ENCODE results near the gene BDNF. TPM values are rescaled to one million over a fixed set of nuclear protein-coding genes. Genes with fewer than 3 reads are reported as not detected.
"Not testable (repeated sequence)": the region's sequence is repeated elsewhere in the genome, so short reads cannot be mapped to it uniquely, and the experiment has no call there.

BDNF gene
- total RNA-seq (1 to 10 TPM in 1 of 4 donors, under 1 TPM in 3; 0.04 to 3.4 (median 0.13) TPM), polyA plus RNA-seq (under 1 TPM in 2 of 3 donors, not detected in 1; 0.01 to 0.83 TPM)
- long read RNA-seq, donor 1 = 0 reads
- long read RNA-seq, donor 2 = 0 reads

DNA sequence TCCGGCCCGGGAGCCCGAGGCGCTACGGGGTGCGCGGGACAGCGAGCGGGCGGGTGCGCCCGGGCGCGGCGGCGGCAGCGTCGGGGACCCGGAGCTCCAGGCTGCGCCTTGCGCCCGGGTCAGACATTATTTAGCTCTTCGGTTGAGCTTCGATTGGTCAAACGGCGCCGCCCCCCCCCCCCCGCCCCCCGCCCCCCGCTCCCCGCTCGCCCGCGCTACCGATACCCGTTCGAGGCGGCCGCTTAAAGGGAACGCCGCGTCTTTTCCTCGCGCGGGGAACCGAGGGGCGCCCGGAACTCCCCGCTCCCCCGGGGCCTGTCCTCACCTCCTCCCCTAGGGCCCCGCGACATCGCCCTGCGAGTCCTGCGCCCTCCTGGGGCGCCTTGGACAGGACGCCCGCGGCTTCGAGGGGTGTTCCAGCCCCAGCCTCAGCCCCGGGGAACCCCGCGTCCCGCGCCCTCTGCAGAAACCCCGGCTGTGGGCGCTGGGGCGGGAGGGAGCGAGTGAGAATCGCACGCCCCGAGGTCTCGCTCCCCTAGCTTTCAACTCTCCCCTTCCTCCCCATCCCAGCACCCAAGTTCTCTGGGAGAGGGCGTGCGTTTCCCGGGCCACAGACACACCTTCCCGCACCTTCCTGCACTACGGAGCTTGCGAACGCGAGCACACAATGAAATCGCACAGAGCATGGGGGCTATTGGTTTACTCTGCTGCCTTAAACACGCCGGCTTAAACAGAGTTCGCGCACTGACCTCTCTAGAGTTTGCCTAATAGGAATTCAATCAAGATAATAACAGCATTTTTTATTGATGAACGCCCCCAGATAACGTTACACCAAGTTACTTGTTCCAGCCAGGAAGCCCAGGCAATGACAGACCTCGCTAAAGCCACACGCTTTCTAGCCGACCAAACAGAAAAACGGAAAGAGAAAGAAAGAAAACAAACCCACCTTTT is at the start of gene BDNF:
Gene BDNF, minus strand, starts transcription at position 105 of the 951 bp plus-strand sequence. CDS start 41,891 bp downstream, outside the sequence.
- TF ChIP-seq, protein P1, sequence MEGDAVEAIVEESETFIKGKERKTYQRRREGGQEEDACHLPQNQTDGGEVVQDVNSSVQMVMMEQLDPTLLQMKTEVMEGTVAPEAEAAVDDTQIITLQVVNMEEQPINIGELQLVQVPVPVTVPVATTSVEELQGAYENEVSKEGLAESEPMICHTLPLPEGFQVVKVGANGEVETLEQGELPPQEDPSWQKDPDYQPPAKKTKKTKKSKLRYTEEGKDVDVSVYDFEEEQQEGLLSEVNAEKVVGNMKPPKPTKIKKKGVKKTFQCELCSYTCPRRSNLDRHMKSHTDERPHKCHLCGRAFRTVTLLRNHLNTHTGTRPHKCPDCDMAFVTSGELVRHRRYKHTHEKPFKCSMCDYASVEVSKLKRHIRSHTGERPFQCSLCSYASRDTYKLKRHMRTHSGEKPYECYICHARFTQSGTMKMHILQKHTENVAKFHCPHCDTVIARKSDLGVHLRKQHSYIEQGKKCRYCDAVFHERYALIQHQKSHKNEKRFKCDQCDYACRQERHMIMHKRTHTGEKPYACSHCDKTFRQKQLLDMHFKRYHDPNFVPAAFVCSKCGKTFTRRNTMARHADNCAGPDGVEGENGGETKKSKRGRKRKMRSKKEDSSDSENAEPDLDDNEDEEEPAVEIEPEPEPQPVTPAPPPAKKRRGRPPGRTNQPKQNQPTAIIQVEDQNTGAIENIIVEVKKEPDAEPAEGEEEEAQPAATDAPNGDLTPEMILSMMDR (IDR thresholded peaks at IDR 0.05) = no peak
- ATAC-seq (peak; percentile 45 to 59 (median 46)), DNase-seq (peak; percentile 14 to 50)
- no peaks in the 10 kb centered on the region for H3K36me3 ChIP-seq (ENCODE audit: insufficient read depth in 1 of 2, low read depth in 1 of 2)
- intact Hi-C loops (cut with DNase I) = no loop called here
- H3K27ac ChIP-seq = no peak within 1 kb of the TSS
- no peaks in the 10 kb centered on the region for H3K9me3 ChIP-seq
- H3K4me3 ChIP-seq = peak within 1 kb of the TSS; percentile 70
- peaks cover 5% of the 10 kb centered on the region for H3K4me1 ChIP-seq
- WGBS, 3 donors = 0 to 2% (median 1%) methylated on average over 41 to 86 of the region's 92 CpGs
- peaks cover 0 to 15% (median 3%) of the 10 kb centered on the region in 3 donors for H3K27me3 ChIP-seq (ENCODE audit: insufficient read depth in 3 of 3, low read length in 2 of 3)

DNA sequence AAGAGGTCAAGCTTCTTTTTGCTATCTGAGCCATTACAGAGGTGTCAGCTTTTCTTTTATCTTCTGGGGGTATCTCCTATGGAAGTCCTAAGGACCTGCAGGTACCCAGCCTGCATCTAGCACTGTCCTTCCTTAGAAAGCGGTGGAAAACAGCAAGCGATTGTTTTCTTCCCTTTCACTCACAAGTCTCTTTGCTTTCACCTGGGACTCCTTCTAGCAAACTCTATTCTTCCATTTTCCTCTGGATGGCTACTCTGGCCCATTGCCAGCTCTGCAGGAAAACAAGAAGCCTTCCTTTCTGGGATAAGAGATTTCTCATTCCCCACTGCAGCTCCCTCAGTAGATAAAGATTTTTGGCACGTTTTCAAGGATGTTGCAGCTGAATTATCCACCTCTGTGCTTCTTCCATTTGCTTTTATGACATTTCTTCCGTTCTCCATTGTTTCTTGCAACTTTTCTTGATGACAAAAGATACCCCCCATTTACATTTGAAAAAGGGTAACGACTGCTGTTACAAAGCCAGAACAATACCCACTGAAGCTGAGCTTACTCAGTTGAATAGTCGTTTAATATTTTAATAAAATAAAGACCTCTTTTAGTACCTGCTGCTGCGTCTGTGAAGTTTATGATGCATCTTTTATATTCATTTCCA is 40.2 kb upstream of the BDNF start:
- ATAC-seq (no peak), DNase-seq (no peak)
- H3K36me3 ChIP-seq (ENCODE audit: insufficient read depth in 1 of 2, low read depth in 1 of 2) = no peaks in the 10 kb centered on the region
- WGBS, 3 donors = 41 to 46% (median 45%) methylated on average over 7 of the region's 7 CpGs
- H3K27ac ChIP-seq = no peak overlapping the region
- no peaks in the 10 kb centered on the region for H3K9me3 ChIP-seq
- no peaks in the 10 kb centered on the region for H3K4me1 ChIP-seq
- H3K27me3 ChIP-seq (ENCODE audit: insufficient read depth in 3 of 3, low read length in 2 of 3) = no peaks in the 10 kb centered on the region
- TF ChIP-seq, protein P1 (IDR thresholded peaks at IDR 0.05) = no peak
- intact Hi-C loops (cut with DNase I) = no loop called here
- H3K4me3 ChIP-seq = no peak overlapping the region

DNA sequence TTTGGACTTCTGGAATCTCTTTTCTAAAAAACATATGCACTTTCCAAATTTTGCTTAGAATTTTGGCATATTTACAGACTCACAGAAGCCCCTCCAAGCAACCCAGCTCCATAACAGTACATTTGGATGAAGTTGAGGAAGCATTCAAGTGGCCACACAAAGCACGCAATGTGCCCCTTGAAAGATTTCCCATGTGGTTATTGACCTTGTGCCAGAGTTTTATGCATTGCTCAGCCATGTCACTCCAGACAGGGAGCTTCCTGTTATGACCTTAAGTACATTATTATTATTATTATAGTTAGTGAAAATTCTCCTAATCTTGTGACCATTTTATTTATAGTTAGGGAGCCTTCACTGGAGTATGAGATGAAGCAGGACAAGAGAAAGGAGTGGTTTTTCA is 35.0 kb upstream of the BDNF start:
- Histone ChIP-seq H3K36me3 (ENCODE audit: insufficient read depth in 1 of 2, low read depth in 1 of 2) (no peaks in the 10 kb centered on the region), H3K27me3 (ENCODE audit: insufficient read depth in 3 of 3, low read length in 2 of 3) (no peaks in the 10 kb centered on the region), H3K27ac (no peak overlapping the region), H3K4me1 (no peaks in the 10 kb centered on the region), H3K4me3 (no peak overlapping the region), H3K9me3 (no peaks in the 10 kb centered on the region)
- ATAC-seq = no peak
- intact Hi-C loops (cut with DNase I) = no loop called here
- no peak for DNase-seq
- TF ChIP-seq, protein P1 (IDR thresholded peaks at IDR 0.05) = no peak
- 36 to 42% (median 36%) methylated on average over 1 of the region's 1 CpG for WGBS, 3 donors

GRCh38 chr11:27731803-27732202 is 31.5 kb upstream of the BDNF start:
- H3K27ac ChIP-seq; H3K36me3 ChIP-seq (ENCODE audit: insufficient read depth in 1 of 2, low read depth in 1 of 2); DNase-seq; intact Hi-C loops (cut with DNase I); H3K4me3 ChIP-seq; ATAC-seq; H3K9me3 ChIP-seq; H3K27me3 ChIP-seq (ENCODE audit: insufficient read depth in 3 of 3, low read length in 2 of 3); H3K4me1 ChIP-seq: not testable (repeated sequence)
- WGBS, 3 donors = 87 to 91% (median 89%) methylated on average over 7 of the region's 7 CpGs

GRCh38 chr11:27726981-27727380 is 26.7 kb upstream of the BDNF start:
- no peak for DNase-seq
- intact Hi-C loops (cut with DNase I) = no loop called here
- Histone ChIP-seq H3K27me3 (ENCODE audit: insufficient read depth in 3 of 3, low read length in 2 of 3) (peaks cover 0 to 35% (median 10%) of the 10 kb centered on the region in 3 donors), H3K4me3 (no peak overlapping the region), H3K27ac (no peak overlapping the region), H3K4me1 (peaks cover 4% of the 10 kb centered on the region), H3K9me3 (no peaks in the 10 kb centered on the region), H3K36me3 (ENCODE audit: insufficient read depth in 1 of 2, low read depth in 1 of 2) (no peaks in the 10 kb centered on the region)
- TF ChIP-seq, protein P1 (IDR thresholded peaks at IDR 0.05) = no peak
- ATAC-seq = no peak
- WGBS, 3 donors = 45 to 62% (median 58%) methylated on average over 1 of the region's 1 CpG

Data from psoas muscle (tissue), 8 donors.